ENCODE results near the gene CCDC85B.
A peak's percentile ranks its signal among the peaks of the same experiment; 100 is the strongest.

DNA sequence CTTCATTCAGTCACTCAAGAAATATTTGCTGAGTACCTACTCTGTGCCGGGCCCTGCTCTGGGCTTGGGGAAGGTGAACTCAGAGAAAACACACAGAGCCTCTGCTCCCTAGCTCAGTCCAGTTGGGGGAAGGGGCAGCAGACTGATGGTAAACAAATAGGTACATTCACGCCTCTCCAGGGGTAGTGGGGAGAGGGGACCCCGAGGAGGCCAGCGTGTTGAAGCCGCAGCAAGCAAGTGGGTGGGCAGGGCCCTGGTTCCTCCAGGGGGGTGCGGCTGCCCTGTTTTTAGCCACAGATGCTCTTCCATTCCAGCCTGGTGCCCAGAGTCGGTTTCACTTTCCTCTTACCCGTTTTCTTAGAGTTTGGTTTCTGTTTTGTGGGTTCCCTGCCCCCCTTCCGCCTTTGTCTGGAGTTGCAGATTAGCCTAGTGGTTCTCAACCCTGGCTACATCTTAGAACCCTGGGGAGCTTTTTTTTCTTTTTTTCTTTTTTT is 37.5 kb downstream of the CCDC85B start:
- TF ChIP-seq, protein P1, sequence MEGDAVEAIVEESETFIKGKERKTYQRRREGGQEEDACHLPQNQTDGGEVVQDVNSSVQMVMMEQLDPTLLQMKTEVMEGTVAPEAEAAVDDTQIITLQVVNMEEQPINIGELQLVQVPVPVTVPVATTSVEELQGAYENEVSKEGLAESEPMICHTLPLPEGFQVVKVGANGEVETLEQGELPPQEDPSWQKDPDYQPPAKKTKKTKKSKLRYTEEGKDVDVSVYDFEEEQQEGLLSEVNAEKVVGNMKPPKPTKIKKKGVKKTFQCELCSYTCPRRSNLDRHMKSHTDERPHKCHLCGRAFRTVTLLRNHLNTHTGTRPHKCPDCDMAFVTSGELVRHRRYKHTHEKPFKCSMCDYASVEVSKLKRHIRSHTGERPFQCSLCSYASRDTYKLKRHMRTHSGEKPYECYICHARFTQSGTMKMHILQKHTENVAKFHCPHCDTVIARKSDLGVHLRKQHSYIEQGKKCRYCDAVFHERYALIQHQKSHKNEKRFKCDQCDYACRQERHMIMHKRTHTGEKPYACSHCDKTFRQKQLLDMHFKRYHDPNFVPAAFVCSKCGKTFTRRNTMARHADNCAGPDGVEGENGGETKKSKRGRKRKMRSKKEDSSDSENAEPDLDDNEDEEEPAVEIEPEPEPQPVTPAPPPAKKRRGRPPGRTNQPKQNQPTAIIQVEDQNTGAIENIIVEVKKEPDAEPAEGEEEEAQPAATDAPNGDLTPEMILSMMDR (IDR thresholded peaks at IDR 0.05; ENCODE audit: borderline replicate concordance, extremely low read depth, low read length, poor library complexity, severe bottlenecking): peak; percentile 10
- TF ChIP-seq EZH2 (IDR thresholded peaks at IDR 0.05; ENCODE audit: borderline replicate concordance, low read depth, low read length, severe bottlenecking): no peak
